Esophagus squamous epithelium (tissue), 4 donors: ENCODE results near the gene RNF208.

Experiments
- POLR2A ChIP-seq, 4 donors: fragments of 450-650 bp; IDR thresholded peaks; one replicate each; pipeline ENCODE4 v1.6.1; 2017; ENCODE audit warnings: antibody characterized with exemption in 4 of 4, mild to moderate bottlenecking in 4 of 4, moderate library complexity in 3 of 4
- TF ChIP-seq, protein P1 (sequence below), 6 experiments: fragments of 450-650 bp in 4 of 6; fragments of 200-600 bp in 2 of 6; sonication (generic) in 2 of 6; IDR thresholded peaks; one replicate each; pipeline ENCODE4 v1.5.1; 2016 to 2019; ENCODE audit warnings: antibody characterized with exemption in 6 of 6, mild to moderate bottlenecking in 4 of 6, moderate library complexity in 4 of 6

DNA sequence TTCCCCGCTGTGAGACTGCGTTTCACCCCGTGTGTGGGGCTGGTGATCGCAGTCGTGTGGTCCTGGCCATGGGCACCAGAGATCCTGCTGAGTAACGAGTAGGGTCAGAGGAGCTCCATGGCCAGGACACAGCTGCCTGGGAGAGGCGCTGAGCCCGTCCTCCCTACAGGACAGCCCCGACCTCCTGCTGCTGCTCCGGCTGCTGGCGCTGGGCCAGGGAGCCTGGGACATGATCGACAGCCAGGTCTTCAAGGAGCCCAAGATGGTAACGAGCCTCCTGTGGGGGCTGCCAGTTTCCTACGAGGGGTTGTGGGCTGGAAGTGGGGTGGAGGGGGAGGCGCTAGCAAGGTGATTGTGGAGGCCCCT is 44.1 kb upstream of the RNF208 start:
- no peak for TF ChIP-seq POLR2A (IDR thresholded peaks at IDR 0.05)
- TF ChIP-seq, protein P1, sequence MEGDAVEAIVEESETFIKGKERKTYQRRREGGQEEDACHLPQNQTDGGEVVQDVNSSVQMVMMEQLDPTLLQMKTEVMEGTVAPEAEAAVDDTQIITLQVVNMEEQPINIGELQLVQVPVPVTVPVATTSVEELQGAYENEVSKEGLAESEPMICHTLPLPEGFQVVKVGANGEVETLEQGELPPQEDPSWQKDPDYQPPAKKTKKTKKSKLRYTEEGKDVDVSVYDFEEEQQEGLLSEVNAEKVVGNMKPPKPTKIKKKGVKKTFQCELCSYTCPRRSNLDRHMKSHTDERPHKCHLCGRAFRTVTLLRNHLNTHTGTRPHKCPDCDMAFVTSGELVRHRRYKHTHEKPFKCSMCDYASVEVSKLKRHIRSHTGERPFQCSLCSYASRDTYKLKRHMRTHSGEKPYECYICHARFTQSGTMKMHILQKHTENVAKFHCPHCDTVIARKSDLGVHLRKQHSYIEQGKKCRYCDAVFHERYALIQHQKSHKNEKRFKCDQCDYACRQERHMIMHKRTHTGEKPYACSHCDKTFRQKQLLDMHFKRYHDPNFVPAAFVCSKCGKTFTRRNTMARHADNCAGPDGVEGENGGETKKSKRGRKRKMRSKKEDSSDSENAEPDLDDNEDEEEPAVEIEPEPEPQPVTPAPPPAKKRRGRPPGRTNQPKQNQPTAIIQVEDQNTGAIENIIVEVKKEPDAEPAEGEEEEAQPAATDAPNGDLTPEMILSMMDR (IDR thresholded peaks at IDR 0.05), result no peak
